GM12878 (cell line): ENCODE measurements around the gene TOB1. TPM values are rescaled to one million over a fixed set of nuclear protein-coding genes. Genes with fewer than 3 reads are reported as not detected.

Source experiments
- ATAC-seq: fragments of 200-7000 bp; cut with Tn5 transposase; 3 replicates; pipeline ENCODE4 v1.9.1; 2020; ENCODE audit warnings: mild to moderate bottlenecking, moderate library complexity
- BruUV-seq: library from RNA; stranded (reverse); fragments of 400-500 nt; replicated peaks from 2 replicates; lab custom pipeline; 2021; lab: Mats Ljungman, UMichigan
- CTCF ChIA-PET: fragments of 300-600 bp; sonication (Branson Sonifier 250); formaldehyde crosslinking; extraction: SDS; loops from one replicate; lab custom pipeline; 2021; ENCODE audit warnings: inconsistent platforms; lab: Yijun Ruan, JAX
- POLR2A ChIA-PET: fragments of 350-600 bp; formaldehyde crosslinking; extraction: SDS; loops from one replicate; lab custom pipeline; 2021; ENCODE audit warnings: inconsistent platforms; lab: Charles Lee
- RAD21 ChIA-PET: fragments of 300-600 bp; sonication (Branson Sonifier 250); formaldehyde crosslinking; loops from one replicate; lab custom pipeline; 2023; ENCODE audit warnings: antibody characterized with exemption; ENCODE audit not compliant: unreplicated experiment; lab: Charles Lee
- SMC1A ChIA-PET: fragments of 300-600 bp; sonication (Branson Sonifier 250); formaldehyde crosslinking; loops from one replicate; lab custom pipeline; 2023; ENCODE audit not compliant: unreplicated experiment, uncharacterized antibody; lab: Charles Lee
- DNase-seq: peaks from one replicate; pipeline ENCODE4 v3.0.0-alpha.2; 2011; ENCODE audit warnings: low read depth, low spot score
- FAIRE-seq: peaks from 3 replicates; lab custom pipeline; 2011; peaks lifted over from hg19 to GRCh38; lab: Jason Lieb, UNC
- H2AFZ ChIP-seq: 2 replicates; pipeline ENCODE4 v1.6.0; 2011; ENCODE audit warnings: low read depth, low read length, control low read depth; ENCODE audit not compliant: control insufficient read depth
- H3K27ac ChIP-seq: 2 replicates; pipeline ENCODE4 v1.5.1; 2011; ENCODE audit warnings: control low read depth; ENCODE audit not compliant: control insufficient read depth, insufficient read depth
- H3K27me3 ChIP-seq, 2 experiments: replicated peaks in 1 of 2; 2 replicates each; pipeline versions ENCODE4 v1.6.0 to v1.6.1; 2011; ENCODE audit warnings: low read length in 1 of 2; ENCODE audit not compliant: control insufficient read depth in 2 of 2, insufficient read depth in 2 of 2
- H3K36me3 ChIP-seq, 2 experiments: 2 replicates each; pipeline ENCODE4 v1.5.1; 2011; ENCODE audit warnings: low read length in 1 of 2; ENCODE audit not compliant: control insufficient read depth in 2 of 2, insufficient read depth in 2 of 2
- H3K4me1 ChIP-seq: 2 replicates; pipeline ENCODE4 v1.6.1; 2011; ENCODE audit warnings: mild to moderate bottlenecking, low read length, moderate library complexity, mixed read lengths; ENCODE audit not compliant: control insufficient read depth, insufficient read depth
- H3K4me2 ChIP-seq: 2 replicates; pipeline ENCODE4 v1.6.0; 2011; ENCODE audit warnings: control low read depth; ENCODE audit not compliant: control insufficient read depth, insufficient read depth
- H3K4me3 ChIP-seq: fragments of 200-600 bp; sonication (generic); 2 replicates; pipeline ENCODE4 v1.5.1; 2016
- H3K79me2 ChIP-seq: 2 replicates; pipeline ENCODE4 v1.6.0; 2011; ENCODE audit warnings: low read length; ENCODE audit not compliant: control insufficient read depth, insufficient read depth
- H3K9ac ChIP-seq: 2 replicates; pipeline ENCODE4 v1.8.0; 2011; ENCODE audit warnings: low read length, control low read depth, mixed read lengths; ENCODE audit not compliant: control insufficient read depth, insufficient read depth
- H3K9me3 ChIP-seq: replicated peaks from 3 replicates; pipeline ENCODE4 v1.5.1; 2011; ENCODE audit warnings: mild to moderate bottlenecking, low read length; ENCODE audit not compliant: control insufficient read depth, insufficient read depth
- H4K20me1 ChIP-seq: 2 replicates; pipeline ENCODE4 v1.6.0; 2011; ENCODE audit not compliant: control insufficient read depth, insufficient read depth
- ATF3 ChIP-seq: IDR thresholded peaks from 2 replicates; pipeline ENCODE4 v1.6.1; 2011; ENCODE audit warnings: low read depth, mild to moderate bottlenecking, low read length, moderate library complexity, borderline replicate concordance; ENCODE audit errors: extremely low read depth
- BRCA1 ChIP-seq: IDR thresholded peaks from 2 replicates; pipeline ENCODE4 v1.6.1; 2011; ENCODE audit warnings: low read depth, low read length, improper control_type of control experiment
- CBX3 ChIP-seq: fragments of 200-600 bp; sonication (generic); IDR thresholded peaks from 2 replicates; pipeline ENCODE4 v1.6.1; 2016; ENCODE audit warnings: low read depth, borderline replicate concordance
- CBX5 ChIP-seq: sonication (generic); IDR thresholded peaks from 2 replicates; pipeline ENCODE4 v1.6.1; 2016; ENCODE audit warnings: low read depth, moderate library complexity, mild to moderate bottlenecking, inconsistent platforms
- FOXM1 ChIP-seq: IDR thresholded peaks from 2 replicates; pipeline ENCODE4 v1.6.1; 2012; ENCODE audit warnings: low read depth, mild to moderate bottlenecking, inconsistent platforms, low read length, moderate library complexity
- GATAD2B ChIP-seq: fragments of 450-650 bp; conservative IDR thresholded peaks from 2 replicates; pipeline ENCODE4 v1.6.1; 2017; ENCODE audit warnings: low read depth, mild to moderate bottlenecking, moderate library complexity
- KAT2A ChIP-seq: conservative IDR thresholded peaks from 2 replicates; pipeline ENCODE4 v1.6.1; 2011; ENCODE audit warnings: low read depth, low read length; ENCODE audit not compliant: control insufficient read depth
- MLLT1 ChIP-seq: fragments of 450-650 bp; IDR thresholded peaks from 2 replicates; pipeline ENCODE4 v1.6.1; 2016; ENCODE audit warnings: mild to moderate bottlenecking
- MTA2 ChIP-seq: fragments of 450-650 bp; IDR thresholded peaks from 2 replicates; pipeline ENCODE4 v1.6.1; 2016; ENCODE audit warnings: low read depth, mild to moderate bottlenecking, moderate library complexity
- MTA3 ChIP-seq: IDR thresholded peaks from 2 replicates; pipeline ENCODE4 v1.6.1; 2012; ENCODE audit warnings: low read length, inconsistent platforms, borderline replicate concordance
- NFXL1 ChIP-seq: fragments of 450-650 bp; IDR thresholded peaks from 2 replicates; pipeline ENCODE4 v1.6.1; 2017; ENCODE audit warnings: antibody characterized with exemption, mild to moderate bottlenecking, borderline replicate concordance
- RCOR1 ChIP-seq: conservative IDR thresholded peaks from 2 replicates; pipeline ENCODE4 v1.6.1; 2012; ENCODE audit warnings: low read depth, low read length, improper control_type of control experiment
- SIN3A ChIP-seq: IDR thresholded peaks from 2 replicates; pipeline ENCODE4 v1.6.1; 2012; ENCODE audit warnings: low read depth, low read length, improper control_type of control experiment
- SMARCA5 ChIP-seq: fragments of 450-650 bp; IDR thresholded peaks from 2 replicates; pipeline ENCODE4 v1.6.1; 2017; ENCODE audit warnings: mild to moderate bottlenecking
- USF2 ChIP-seq: IDR thresholded peaks from 2 replicates; pipeline ENCODE4 v1.6.1; 2011; ENCODE audit warnings: low read depth, low read length, improper control_type of control experiment, borderline replicate concordance
- WRNIP1 ChIP-seq: IDR thresholded peaks from 2 replicates; pipeline ENCODE4 v1.6.1; 2011; ENCODE audit warnings: low read depth, low read length, improper control_type of control experiment, borderline replicate concordance
- YBX1 ChIP-seq: fragments of 450-650 bp; IDR thresholded peaks from 2 replicates; pipeline ENCODE4 v1.6.1; 2016; ENCODE audit warnings: antibody characterized with exemption
- ZBED1 ChIP-seq: IDR thresholded peaks from 2 replicates; pipeline ENCODE4 v1.6.1; 2016; ENCODE audit warnings: borderline replicate concordance
- ZSCAN29 ChIP-seq: fragments of 450-650 bp; IDR thresholded peaks from 2 replicates; pipeline ENCODE4 v1.6.1; 2017; ENCODE audit warnings: mild to moderate bottlenecking, moderate library complexity
- WGBS: methylation state at CpG from one replicate; pipeline ENCODE4 v1.1.6; 2016; ENCODE audit warnings: low lambda C conversion rate; ENCODE audit not compliant: insufficient replicate concordance, insufficient coverage; ENCODE audit errors: missing lambda C conversion rate; 5-methylcytosine and 5-hydroxymethylcytosine counted together
- in situ Hi-C: fragments of 300-500 bp; cut with MboI; formaldehyde crosslinking; loops from 9 replicates; pipeline ENCODE4 v1.14.3; 2018; ENCODE audit warnings: mixed read lengths
- intact Hi-C: fragments of 100-400 bp; cut with micrococcal nuclease; formaldehyde crosslinking; loops from one replicate; pipeline ENCODE4 v1.14.2; 2022; ENCODE audit not compliant: unreplicated experiment
- polyA plus RNA-seq, 11 experiments: library from polyadenylated mRNA; depleted of rRNA in 4 of 11; unstranded in 6 of 11; stranded (reverse) in 5 of 11; fragments of >200 nt; fragmentation: Nextera tagmentation in 4 of 11; fragmentation: Illumina TruSeq in 1 of 11; extraction: Ambion mirVana in 4 of 11; extraction: Trizol in 1 of 11; gene quantifications; 1 replicate in 1 of 11; 2 replicates in 10 of 11; pipeline versions ENCODE4 v1.2.1 to v1.2.3, GENCODE V29; 2011 to 2016; ENCODE audit warnings: inconsistent platforms in 2 of 11, missing spikeins in 2 of 11, low read depth in 1 of 11
- total RNA-seq, 4 experiments: library from RNA; depleted of rRNA in 3 of 4; stranded (reverse); fragments of >200 nt in 3 of 4; fragmentation: Illumina TruSeq in 1 of 4; extraction: Trizol in 1 of 4; gene quantifications; 2 replicates each; pipeline versions ENCODE4 v1.2.1 to v1.2.3, GENCODE V29; 2013 to 2021

Gene TOB1
- total and polyA plus RNA-seq, 10 of the 15 experiments (the other 5 are each of a cell fraction or from before 2014, with no cell fraction given): 5.0 to 32.4 (median 13.7) TPM

GRCh38 chr17:50833510-50834428 is 32.4 kb downstream of the TOB1 start (continued):
- TF ChIP-seq KAT2A: no peak
- TF ChIP-seq RCOR1: no peak
- TF ChIP-seq ATF3: no peak
- no peak for TF ChIP-seq USF2
- TF ChIP-seq BRCA1: no peak
- TF ChIP-seq CBX3: no peak
- no peak for TF ChIP-seq CBX5
- no peak for TF ChIP-seq FOXM1

- RAD21 ChIA-PET: no interaction called here
- FAIRE-seq (no peak), DNase-seq (no peak), ATAC-seq (no peak)
- no peak for TF ChIP-seq MTA3
- no peak for TF ChIP-seq SMARCA5
- no peak for TF ChIP-seq MLLT1
- no peak for TF ChIP-seq FOXM1
- TF ChIP-seq SIN3A: no peak
- no peak for TF ChIP-seq WRNIP1
- TF ChIP-seq YBX1: no peak
- no peak for TF ChIP-seq ZBED1
- TF ChIP-seq GATAD2B: no peak
- TF ChIP-seq ZSCAN29: no peak
- no peak for TF ChIP-seq NFXL1
- TF ChIP-seq MTA2: no peak
- SMC1A ChIA-PET: no interaction called here
- POLR2A ChIA-PET: no interaction called here
- no TSS peak for BruUV-seq
- no peak overlapping the region for H3K4me3 ChIP-seq
- no peak overlapping the region for H3K4me2 ChIP-seq
- 60% methylated on average over 13 of the region's 13 CpGs for WGBS
- H4K20me1 ChIP-seq: no peaks in the 10 kb centered on the region
- in situ Hi-C loops (loop anchor here (5.0 kb wide), 1 partner anchor 291 kb away; no protein-coding TSS in a partner anchor), intact Hi-C loops (no loop called here)
- H3K36me3 ChIP-seq: no peaks in the 10 kb centered on the region
- no peak overlapping the region for H2AFZ ChIP-seq
- H3K4me1 ChIP-seq: peaks cover 21% of the 10 kb centered on the region
- no peak overlapping the region for H3K9ac ChIP-seq
- no peak overlapping the region for H3K27ac ChIP-seq
- H3K9me3 ChIP-seq: no peaks in the 10 kb centered on the region
- peaks cover 2 to 4% of the 10 kb centered on the region in 2 experiments; a peak in 3 of 4 replicates for H3K27me3 ChIP-seq
- CTCF ChIA-PET: interaction anchor here (0.7 kb wide), 1 partner anchor 9 kb away, joined by 5 read pairs; no protein-coding TSS in a partner anchor
- no peaks in the 10 kb centered on the region for H3K79me2 ChIP-seq
These were observed 33.2 kb downstream of the TOB1 start for GRCh38 chr17:50832864-50833381.
